Ishikawa (cell line): Measurements from ENCODE around the gene PLA2R1.

Experiments
- CEBPB ChIP-seq: IDR thresholded peaks from 2 replicates; pipeline ENCODE4 v1.6.1; 2012
- CREB1 ChIP-seq: IDR thresholded peaks from 2 replicates; pipeline ENCODE4 v1.6.1; 2012; ENCODE audit warnings: low read depth
- EGR1 ChIP-seq: IDR thresholded peaks from 2 replicates; pipeline ENCODE4 v1.6.1; 2012
- EP300 ChIP-seq: IDR thresholded peaks from 2 replicates; pipeline ENCODE4 v1.6.1; 2012; ENCODE audit warnings: borderline replicate concordance
- FOXM1 ChIP-seq: IDR thresholded peaks from 2 replicates; pipeline ENCODE4 v1.6.1; 2012; ENCODE audit warnings: low read depth, borderline replicate concordance
- NFIC ChIP-seq: IDR thresholded peaks from 2 replicates; pipeline ENCODE4 v1.6.1; 2012
- RAD21 ChIP-seq: IDR thresholded peaks from 2 replicates; pipeline ENCODE4 v1.6.1; 2012; ENCODE audit warnings: low read depth
- REST ChIP-seq: IDR thresholded peaks from 2 replicates; pipeline ENCODE4 v1.6.1; 2012; ENCODE audit warnings: low read depth, mild to moderate bottlenecking
- TAF1 ChIP-seq: IDR thresholded peaks from 2 replicates; pipeline ENCODE4 v1.6.1; 2012; ENCODE audit warnings: low read depth, mild to moderate bottlenecking
- TCF12 ChIP-seq: IDR thresholded peaks from 2 replicates; pipeline ENCODE4 v1.6.1; 2012; ENCODE audit warnings: low read depth
- TEAD4 ChIP-seq: IDR thresholded peaks from 2 replicates; pipeline ENCODE4 v1.6.1; 2012
- USF1 ChIP-seq: IDR thresholded peaks from 2 replicates; pipeline ENCODE4 v1.6.1; 2012
- YY1 ChIP-seq: IDR thresholded peaks from 2 replicates; pipeline ENCODE4 v1.6.1; 2012; ENCODE audit warnings: low read depth
- ZBTB7A ChIP-seq: IDR thresholded peaks from 2 replicates; pipeline ENCODE4 v1.6.1; 2012; ENCODE audit warnings: low read depth
- TF ChIP-seq, protein P1 (sequence below): IDR thresholded peaks from 2 replicates; pipeline ENCODE4 v1.6.1; 2012

PLA2R1 gene

GRCh38 chr2:160035125-160035524, 27.3 kb downstream of the PLA2R1 start:
- TF ChIP-seq TAF1, result no peak
- TF ChIP-seq, protein P1, sequence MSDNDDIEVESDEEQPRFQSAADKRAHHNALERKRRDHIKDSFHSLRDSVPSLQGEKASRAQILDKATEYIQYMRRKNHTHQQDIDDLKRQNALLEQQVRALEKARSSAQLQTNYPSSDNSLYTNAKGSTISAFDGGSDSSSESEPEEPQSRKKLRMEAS, result no peak
- no peak for TF ChIP-seq REST

DNA sequence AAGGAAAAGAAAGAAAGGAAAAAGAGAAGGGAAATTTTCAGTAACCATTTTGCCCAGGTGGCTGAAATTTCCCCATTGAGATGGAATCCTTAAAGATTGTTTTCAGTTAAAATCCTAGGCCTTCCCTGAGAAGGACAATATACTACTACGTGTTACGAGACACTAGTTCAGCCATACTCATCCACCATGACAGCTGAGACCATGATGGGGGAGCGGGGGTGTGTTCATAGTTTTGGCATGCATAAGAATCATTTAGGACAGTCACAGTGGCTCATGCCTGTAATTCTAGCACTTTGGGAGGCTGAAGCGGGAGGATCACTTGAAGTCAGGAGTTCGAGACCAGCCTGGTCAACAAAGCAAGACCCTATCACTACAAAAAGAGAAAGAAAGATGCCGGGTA, 28.0 kb downstream of the PLA2R1 start:
- no peak for TF ChIP-seq EP300
- TF ChIP-seq REST, result no peak
- no peak for TF ChIP-seq YY1
- TF ChIP-seq USF1, result no peak
- no peak for TF ChIP-seq TAF1
- no peak for TF ChIP-seq TCF12
- no peak for TF ChIP-seq CREB1
- no peak for TF ChIP-seq ZBTB7A
- no peak for TF ChIP-seq EGR1
- TF ChIP-seq RAD21, result no peak
- no peak for TF ChIP-seq TEAD4
- TF ChIP-seq NFIC, result no peak
- no peak for TF ChIP-seq FOXM1
- TF ChIP-seq, protein P1, result no peak

DNA sequence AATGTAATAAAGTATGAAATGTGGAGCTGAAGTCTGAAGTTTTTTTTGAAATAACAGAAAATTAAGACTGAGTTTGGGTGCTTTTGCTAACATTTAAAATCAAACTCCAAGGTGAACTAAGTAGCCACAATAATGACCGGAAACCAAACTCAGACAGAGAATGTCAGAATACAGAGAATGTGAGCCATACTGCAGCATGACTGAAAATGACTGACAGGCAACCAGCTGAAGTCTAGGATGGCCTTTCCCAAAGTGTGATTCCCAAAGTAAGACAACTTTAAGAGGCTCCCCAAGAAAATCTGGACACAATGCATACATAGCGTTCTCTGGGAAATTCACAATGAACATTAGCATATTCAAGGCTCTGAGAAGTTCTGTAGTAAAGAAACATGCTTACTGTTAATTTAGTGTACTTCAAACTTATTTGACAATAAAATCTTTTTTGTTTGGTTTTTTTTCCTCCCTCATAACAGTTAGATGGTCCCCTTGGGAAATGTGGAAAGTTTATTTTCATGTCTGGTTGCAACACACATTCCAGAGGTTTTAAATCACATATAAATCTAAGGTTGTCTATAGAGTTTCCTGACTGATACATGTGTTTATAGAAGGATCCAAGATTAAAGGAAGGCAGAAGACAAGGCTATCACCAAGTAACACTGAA, 28.6 kb downstream of the PLA2R1 start:
- no peak for TF ChIP-seq REST
- no peak for TF ChIP-seq ZBTB7A
- no peak for TF ChIP-seq NFIC
- no peak for TF ChIP-seq CEBPB
- TF ChIP-seq USF1, result no peak
- no peak for TF ChIP-seq YY1
- no peak for TF ChIP-seq RAD21
- no peak for TF ChIP-seq FOXM1
- TF ChIP-seq TCF12, result no peak
- no peak for TF ChIP-seq TEAD4
- TF ChIP-seq, protein P1, result no peak

GRCh38 chr2:160029270-160029628, 33.2 kb downstream of the PLA2R1 start:
- TF ChIP-seq TEAD4 (no peak), NFIC (no peak), USF1 (no peak), CEBPB (no peak), YY1 (no peak), CREB1 (no peak), TAF1 (no peak), FOXM1 (no peak)
